H1 (cell line): ENCODE results near the gene DEPP1.

ENCODE experiments used
- JUND ChIP-seq: IDR thresholded peaks from 2 replicates; pipeline ENCODE4 v1.6.1; 2011; ENCODE audit warnings: mild to moderate bottlenecking, improper control_type of control experiment, low read length
- POLR2AphosphoS5 ChIP-seq: IDR thresholded peaks from 2 replicates; pipeline ENCODE4 v1.6.1; 2011; ENCODE audit warnings: low read depth, low read length
- RAD21 ChIP-seq, 2 experiments: IDR thresholded peaks in 1 of 2; conservative IDR thresholded peaks in 1 of 2; 2 replicates each; pipeline ENCODE4 v1.6.1; 2011; ENCODE audit warnings: low read depth in 2 of 2, low read length in 2 of 2, improper control_type of control experiment in 1 of 2, inconsistent platforms in 1 of 2, mild to moderate bottlenecking in 1 of 2, moderate library complexity in 1 of 2
- SIX5 ChIP-seq: IDR thresholded peaks from 2 replicates; pipeline ENCODE4 v1.6.1; 2011; ENCODE audit warnings: mild to moderate bottlenecking, low read depth, low read length
- TF ChIP-seq, protein P1 (sequence below), 3 experiments: IDR thresholded peaks; 1 replicate in 2 of 3; 2 replicates in 1 of 3; pipeline versions ENCODE4 v1.5.1 to v1.6.1; 2011; ENCODE audit warnings: low read length in 3 of 3, mild to moderate bottlenecking in 3 of 3, inconsistent platforms in 2 of 3, low read depth in 1 of 3, moderate library complexity in 1 of 3; ENCODE audit not compliant: insufficient read depth in 1 of 3; ENCODE audit errors: control extremely low read depth in 1 of 3
- TF ChIP-seq, protein P2 (sequence below): IDR thresholded peaks from 2 replicates; pipeline ENCODE4 v1.6.1; 2012; ENCODE audit warnings: inconsistent platforms

DNA sequence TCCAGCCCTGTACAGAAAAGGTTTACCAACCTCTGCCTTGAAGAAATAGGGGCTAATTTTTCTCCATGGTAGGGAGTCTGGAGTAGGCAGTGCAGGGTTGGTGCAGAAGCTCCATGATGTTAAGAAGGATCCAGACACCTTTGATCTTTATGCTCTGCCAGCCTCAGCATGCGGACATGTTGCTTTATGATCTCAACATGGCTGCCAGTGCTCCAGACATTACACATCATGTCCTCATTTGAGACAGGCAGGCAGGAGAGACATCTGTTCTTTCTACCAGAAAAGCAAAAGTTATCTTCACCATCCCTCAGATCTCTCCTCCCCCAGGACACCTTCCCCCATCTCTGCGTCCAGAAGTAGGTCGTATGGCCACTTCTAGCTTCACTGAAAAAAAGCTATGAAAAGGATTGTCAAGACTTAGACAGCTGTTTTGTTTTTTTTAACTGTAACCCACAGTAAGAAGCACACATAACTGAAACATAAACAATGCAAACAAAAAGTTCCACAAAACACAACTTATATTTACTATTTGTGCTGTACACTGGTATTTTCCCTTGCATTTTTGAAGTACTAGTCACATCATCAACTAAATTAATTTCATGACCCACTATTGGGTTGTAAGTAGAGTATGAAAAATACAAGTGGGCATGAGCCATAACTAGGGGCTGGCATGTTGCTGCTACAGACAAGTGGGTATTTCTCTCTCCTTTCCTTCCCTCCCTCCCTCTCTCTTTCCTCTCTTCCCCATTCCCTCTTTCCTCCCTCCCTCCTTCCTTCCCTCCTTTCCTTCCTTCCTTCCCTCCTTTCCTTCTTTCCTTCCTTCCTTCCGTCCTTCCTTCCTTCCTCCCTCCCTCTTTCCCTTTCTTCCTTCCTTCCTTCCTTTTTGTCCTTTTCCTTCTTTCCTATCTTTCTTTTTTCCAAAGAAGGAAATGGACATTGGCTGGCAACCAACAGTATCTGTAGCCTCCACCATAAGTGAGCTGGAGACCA lies 21.6 kb downstream of the DEPP1 start:
- TF ChIP-seq POLR2AphosphoS5 (no peak), JUND (no peak), RAD21 (IDR thresholded peaks at IDR 0.05 in 1 of 2, conservative IDR thresholded peaks at IDR 0.05 in 1 of 2; ENCODE audit: low read depth in 2 of 2, low read length in 2 of 2) (no peak), SIX5 (no peak)
- TF ChIP-seq, protein P1, sequence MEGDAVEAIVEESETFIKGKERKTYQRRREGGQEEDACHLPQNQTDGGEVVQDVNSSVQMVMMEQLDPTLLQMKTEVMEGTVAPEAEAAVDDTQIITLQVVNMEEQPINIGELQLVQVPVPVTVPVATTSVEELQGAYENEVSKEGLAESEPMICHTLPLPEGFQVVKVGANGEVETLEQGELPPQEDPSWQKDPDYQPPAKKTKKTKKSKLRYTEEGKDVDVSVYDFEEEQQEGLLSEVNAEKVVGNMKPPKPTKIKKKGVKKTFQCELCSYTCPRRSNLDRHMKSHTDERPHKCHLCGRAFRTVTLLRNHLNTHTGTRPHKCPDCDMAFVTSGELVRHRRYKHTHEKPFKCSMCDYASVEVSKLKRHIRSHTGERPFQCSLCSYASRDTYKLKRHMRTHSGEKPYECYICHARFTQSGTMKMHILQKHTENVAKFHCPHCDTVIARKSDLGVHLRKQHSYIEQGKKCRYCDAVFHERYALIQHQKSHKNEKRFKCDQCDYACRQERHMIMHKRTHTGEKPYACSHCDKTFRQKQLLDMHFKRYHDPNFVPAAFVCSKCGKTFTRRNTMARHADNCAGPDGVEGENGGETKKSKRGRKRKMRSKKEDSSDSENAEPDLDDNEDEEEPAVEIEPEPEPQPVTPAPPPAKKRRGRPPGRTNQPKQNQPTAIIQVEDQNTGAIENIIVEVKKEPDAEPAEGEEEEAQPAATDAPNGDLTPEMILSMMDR (IDR thresholded peaks at IDR 0.05; ENCODE audit: control extremely low read depth in 1 of 3, insufficient read depth in 1 of 3, low read depth in 1 of 3, low read length in 3 of 3) = no peak
- TF ChIP-seq, protein P2, sequence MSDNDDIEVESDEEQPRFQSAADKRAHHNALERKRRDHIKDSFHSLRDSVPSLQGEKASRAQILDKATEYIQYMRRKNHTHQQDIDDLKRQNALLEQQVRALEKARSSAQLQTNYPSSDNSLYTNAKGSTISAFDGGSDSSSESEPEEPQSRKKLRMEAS = no peak
